ENCODE results near the gene PPP1R15B.

DNA sequence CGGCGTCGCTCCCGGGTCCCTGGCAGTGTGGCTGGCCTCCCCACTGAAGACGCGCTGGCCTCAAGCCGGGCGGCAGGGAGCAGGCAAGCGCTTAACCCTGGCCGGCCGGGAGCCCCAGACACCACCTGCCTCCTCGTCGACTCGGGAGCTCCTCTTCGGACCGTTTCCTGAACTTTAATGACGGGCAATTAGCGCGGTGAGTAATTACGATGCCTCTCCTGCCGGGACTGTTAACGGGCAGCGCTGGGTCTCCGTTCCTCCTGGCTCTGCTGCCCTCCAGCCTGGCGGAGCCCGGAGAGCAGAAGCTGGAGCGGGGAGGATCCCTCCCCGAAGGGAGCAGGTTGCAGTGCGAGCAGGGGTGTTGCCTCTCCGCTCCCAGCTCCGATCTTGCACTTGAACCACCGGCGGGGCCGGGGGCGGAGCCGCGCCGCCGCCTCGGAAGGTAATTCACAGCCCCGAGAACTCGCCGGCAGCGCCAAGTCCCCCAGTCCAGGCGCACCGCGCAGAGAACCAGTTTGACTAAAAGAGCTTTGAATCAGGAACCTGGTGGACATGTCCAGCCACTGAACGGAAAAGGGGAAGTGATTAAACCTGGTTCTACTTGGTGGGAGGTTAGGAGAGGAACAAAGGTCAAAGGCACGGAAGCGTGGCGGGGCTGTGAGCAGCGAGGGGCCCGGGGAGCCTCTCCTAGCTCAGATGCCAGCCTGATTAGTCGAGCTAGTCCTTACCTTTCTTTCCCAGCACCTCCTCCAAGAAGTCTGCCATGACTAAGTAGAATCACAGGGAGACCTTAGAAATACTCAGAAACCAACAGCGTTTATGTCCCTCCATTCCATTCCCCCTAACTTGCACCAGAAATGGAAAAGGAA, 33.6 kb downstream of the PPP1R15B start:
- TF ChIP-seq EZH2phosphoT487 (IDR thresholded peaks at IDR 0.05; ENCODE audit: borderline replicate concordance, low read length) (no peak), EZH2 (IDR thresholded peaks at IDR 0.05; ENCODE audit: low read length, unreplicated experiment) (no peak)
- TF ChIP-seq, protein P1, sequence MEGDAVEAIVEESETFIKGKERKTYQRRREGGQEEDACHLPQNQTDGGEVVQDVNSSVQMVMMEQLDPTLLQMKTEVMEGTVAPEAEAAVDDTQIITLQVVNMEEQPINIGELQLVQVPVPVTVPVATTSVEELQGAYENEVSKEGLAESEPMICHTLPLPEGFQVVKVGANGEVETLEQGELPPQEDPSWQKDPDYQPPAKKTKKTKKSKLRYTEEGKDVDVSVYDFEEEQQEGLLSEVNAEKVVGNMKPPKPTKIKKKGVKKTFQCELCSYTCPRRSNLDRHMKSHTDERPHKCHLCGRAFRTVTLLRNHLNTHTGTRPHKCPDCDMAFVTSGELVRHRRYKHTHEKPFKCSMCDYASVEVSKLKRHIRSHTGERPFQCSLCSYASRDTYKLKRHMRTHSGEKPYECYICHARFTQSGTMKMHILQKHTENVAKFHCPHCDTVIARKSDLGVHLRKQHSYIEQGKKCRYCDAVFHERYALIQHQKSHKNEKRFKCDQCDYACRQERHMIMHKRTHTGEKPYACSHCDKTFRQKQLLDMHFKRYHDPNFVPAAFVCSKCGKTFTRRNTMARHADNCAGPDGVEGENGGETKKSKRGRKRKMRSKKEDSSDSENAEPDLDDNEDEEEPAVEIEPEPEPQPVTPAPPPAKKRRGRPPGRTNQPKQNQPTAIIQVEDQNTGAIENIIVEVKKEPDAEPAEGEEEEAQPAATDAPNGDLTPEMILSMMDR (conservative IDR thresholded peaks at IDR 0.05; ENCODE audit: low read depth, low read length) = 0 out of 2 replicates have a peak, but pooled peaks have one; percentile 7

Data from PC-3 (cell line).